Ishikawa (cell line): ENCODE results near the gene SLC66A1.

ENCODE experiments used
- CEBPB ChIP-seq: IDR thresholded peaks from 2 replicates; pipeline ENCODE4 v1.6.1; 2012
- CREB1 ChIP-seq: IDR thresholded peaks from 2 replicates; pipeline ENCODE4 v1.6.1; 2012; ENCODE audit warnings: low read depth
- EGR1 ChIP-seq: IDR thresholded peaks from 2 replicates; pipeline ENCODE4 v1.6.1; 2012
- EP300 ChIP-seq: IDR thresholded peaks from 2 replicates; pipeline ENCODE4 v1.6.1; 2012; ENCODE audit warnings: borderline replicate concordance
- FOXM1 ChIP-seq: IDR thresholded peaks from 2 replicates; pipeline ENCODE4 v1.6.1; 2012; ENCODE audit warnings: low read depth, borderline replicate concordance
- NFIC ChIP-seq: IDR thresholded peaks from 2 replicates; pipeline ENCODE4 v1.6.1; 2012
- RAD21 ChIP-seq: IDR thresholded peaks from 2 replicates; pipeline ENCODE4 v1.6.1; 2012; ENCODE audit warnings: low read depth
- TAF1 ChIP-seq: IDR thresholded peaks from 2 replicates; pipeline ENCODE4 v1.6.1; 2012; ENCODE audit warnings: low read depth, mild to moderate bottlenecking
- TCF12 ChIP-seq: IDR thresholded peaks from 2 replicates; pipeline ENCODE4 v1.6.1; 2012; ENCODE audit warnings: low read depth
- TEAD4 ChIP-seq: IDR thresholded peaks from 2 replicates; pipeline ENCODE4 v1.6.1; 2012
- YY1 ChIP-seq: IDR thresholded peaks from 2 replicates; pipeline ENCODE4 v1.6.1; 2012; ENCODE audit warnings: low read depth
- ZBTB7A ChIP-seq: IDR thresholded peaks from 2 replicates; pipeline ENCODE4 v1.6.1; 2012; ENCODE audit warnings: low read depth
- TF ChIP-seq, protein P1 (sequence below): IDR thresholded peaks from 2 replicates; pipeline ENCODE4 v1.6.1; 2012; ENCODE audit warnings: low read depth, mild to moderate bottlenecking
- TF ChIP-seq, protein P2 (sequence below): IDR thresholded peaks from 2 replicates; pipeline ENCODE4 v1.6.1; 2012
- TF ChIP-seq, protein P3 (sequence below): IDR thresholded peaks from 2 replicates; pipeline ENCODE4 v1.6.1; 2012

The SLC66A1 gene

DNA sequence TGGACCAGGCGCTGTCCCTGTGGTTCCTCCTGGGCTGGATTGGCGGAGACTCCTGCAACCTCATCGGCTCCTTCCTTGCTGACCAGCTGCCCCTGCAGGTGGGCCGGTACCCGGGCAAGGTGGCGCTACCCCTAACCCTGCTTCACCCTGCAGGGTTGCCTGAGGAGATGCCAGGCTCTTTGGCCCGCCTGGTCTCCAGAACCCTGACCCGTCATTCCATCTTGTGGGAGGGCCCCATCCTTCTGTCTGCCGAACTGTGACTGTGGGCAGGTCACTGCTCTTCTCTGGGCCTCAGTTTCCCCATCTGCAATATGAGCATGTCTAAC, 12.5 kb downstream of the SLC66A1 start:
- TF ChIP-seq FOXM1, result no peak
- TF ChIP-seq EGR1, result no peak
- TF ChIP-seq CEBPB, result no peak
- no peak for TF ChIP-seq EP300
- no peak for TF ChIP-seq TAF1
- TF ChIP-seq ZBTB7A, result no peak
- TF ChIP-seq YY1, result no peak
- TF ChIP-seq TCF12, result no peak
- no peak for TF ChIP-seq TEAD4
- TF ChIP-seq, protein P1, sequence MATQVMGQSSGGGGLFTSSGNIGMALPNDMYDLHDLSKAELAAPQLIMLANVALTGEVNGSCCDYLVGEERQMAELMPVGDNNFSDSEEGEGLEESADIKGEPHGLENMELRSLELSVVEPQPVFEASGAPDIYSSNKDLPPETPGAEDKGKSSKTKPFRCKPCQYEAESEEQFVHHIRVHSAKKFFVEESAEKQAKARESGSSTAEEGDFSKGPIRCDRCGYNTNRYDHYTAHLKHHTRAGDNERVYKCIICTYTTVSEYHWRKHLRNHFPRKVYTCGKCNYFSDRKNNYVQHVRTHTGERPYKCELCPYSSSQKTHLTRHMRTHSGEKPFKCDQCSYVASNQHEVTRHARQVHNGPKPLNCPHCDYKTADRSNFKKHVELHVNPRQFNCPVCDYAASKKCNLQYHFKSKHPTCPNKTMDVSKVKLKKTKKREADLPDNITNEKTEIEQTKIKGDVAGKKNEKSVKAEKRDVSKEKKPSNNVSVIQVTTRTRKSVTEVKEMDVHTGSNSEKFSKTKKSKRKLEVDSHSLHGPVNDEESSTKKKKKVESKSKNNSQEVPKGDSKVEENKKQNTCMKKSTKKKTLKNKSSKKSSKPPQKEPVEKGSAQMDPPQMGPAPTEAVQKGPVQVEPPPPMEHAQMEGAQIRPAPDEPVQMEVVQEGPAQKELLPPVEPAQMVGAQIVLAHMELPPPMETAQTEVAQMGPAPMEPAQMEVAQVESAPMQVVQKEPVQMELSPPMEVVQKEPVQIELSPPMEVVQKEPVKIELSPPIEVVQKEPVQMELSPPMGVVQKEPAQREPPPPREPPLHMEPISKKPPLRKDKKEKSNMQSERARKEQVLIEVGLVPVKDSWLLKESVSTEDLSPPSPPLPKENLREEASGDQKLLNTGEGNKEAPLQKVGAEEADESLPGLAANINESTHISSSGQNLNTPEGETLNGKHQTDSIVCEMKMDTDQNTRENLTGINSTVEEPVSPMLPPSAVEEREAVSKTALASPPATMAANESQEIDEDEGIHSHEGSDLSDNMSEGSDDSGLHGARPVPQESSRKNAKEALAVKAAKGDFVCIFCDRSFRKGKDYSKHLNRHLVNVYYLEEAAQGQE, result no peak

DNA sequence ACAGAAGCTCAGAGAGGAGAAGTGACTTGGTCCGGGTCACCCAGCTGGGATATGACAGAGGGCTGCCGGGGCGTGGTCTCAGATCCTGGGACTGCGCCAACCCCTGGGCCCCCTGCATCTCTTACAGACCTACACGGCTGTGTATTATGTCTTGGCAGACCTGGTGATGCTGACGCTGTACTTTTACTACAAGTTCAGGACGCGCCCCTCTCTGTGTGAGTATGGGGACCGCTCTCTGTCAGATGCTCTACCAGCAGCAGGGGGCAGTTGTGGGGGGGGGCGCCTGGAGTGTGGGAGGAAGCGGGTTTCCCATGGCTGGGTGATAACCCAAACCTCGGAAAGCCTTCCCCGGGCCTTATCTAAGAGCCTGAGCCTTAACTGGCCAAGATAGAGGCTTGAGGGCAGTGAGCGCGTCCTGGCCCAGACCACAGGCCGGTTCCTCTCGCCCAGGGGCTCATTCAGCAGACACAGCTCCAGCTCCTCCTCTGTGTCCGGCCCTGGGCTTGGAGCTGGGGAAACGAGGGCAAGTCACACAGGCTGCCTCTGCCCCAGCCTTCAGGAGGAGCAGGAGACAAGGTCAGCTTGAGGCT, 13.3 kb downstream of the SLC66A1 start:
- no peak for TF ChIP-seq NFIC
- no peak for TF ChIP-seq FOXM1
- no peak for TF ChIP-seq RAD21
- TF ChIP-seq ZBTB7A, result no peak
- TF ChIP-seq CEBPB, result no peak
- TF ChIP-seq EGR1, result no peak
- no peak for TF ChIP-seq TEAD4
- TF ChIP-seq, protein P2, sequence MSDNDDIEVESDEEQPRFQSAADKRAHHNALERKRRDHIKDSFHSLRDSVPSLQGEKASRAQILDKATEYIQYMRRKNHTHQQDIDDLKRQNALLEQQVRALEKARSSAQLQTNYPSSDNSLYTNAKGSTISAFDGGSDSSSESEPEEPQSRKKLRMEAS, result no peak
- TF ChIP-seq EP300, result no peak
- no peak for TF ChIP-seq YY1
- no peak for TF ChIP-seq CREB1
- no peak for TF ChIP-seq TCF12
- TF ChIP-seq, protein P3, sequence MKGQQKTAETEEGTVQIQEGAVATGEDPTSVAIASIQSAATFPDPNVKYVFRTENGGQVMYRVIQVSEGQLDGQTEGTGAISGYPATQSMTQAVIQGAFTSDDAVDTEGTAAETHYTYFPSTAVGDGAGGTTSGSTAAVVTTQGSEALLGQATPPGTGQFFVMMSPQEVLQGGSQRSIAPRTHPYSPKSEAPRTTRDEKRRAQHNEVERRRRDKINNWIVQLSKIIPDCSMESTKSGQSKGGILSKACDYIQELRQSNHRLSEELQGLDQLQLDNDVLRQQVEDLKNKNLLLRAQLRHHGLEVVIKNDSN, result no peak
- TF ChIP-seq TAF1, result no peak

DNA sequence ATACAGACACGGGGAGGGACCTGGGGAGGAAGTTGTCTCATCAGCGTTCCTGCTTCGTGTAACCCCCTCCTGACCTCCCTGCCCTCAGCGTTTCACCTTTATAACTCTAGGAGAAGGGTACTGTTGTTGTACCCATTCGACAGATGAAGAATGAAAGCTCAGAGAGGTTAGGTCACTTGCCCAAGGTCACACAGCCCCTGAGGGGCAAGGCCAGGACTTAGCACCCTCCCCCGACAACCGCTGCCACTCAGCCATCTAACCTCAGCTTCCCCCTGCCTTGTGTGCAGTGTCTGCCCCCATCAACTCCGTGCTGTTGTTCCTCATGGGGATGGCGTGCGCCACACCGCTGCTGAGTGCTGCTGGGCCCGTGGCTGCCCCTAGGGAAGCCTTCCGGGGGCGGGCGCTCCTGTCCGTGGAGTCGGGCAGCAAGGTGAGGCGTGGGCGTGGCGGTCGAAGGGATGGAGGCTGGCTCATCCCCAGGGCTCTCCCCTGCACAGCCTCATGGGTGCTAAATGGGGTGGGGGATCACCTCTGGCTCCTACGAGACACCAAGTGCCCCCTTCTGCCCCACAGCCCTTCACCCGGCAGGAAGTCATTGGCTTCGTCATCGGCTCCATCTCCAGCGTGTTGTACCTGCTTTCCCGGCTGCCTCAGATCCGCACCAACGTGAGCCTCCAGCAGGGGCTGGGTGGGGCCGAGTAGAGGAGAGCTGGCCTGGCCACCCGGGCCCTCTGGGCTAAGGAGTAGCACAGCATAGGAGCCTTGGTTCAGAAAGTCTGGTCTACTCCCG, 14.0 kb downstream of the SLC66A1 start:
- TF ChIP-seq, protein P2, result no peak
- no peak for TF ChIP-seq EGR1
- TF ChIP-seq, protein P1, result no peak
- no peak for TF ChIP-seq ZBTB7A
- TF ChIP-seq FOXM1, result no peak
- no peak for TF ChIP-seq RAD21
- TF ChIP-seq YY1, result no peak
- no peak for TF ChIP-seq TAF1
- TF ChIP-seq EP300, result no peak

DNA sequence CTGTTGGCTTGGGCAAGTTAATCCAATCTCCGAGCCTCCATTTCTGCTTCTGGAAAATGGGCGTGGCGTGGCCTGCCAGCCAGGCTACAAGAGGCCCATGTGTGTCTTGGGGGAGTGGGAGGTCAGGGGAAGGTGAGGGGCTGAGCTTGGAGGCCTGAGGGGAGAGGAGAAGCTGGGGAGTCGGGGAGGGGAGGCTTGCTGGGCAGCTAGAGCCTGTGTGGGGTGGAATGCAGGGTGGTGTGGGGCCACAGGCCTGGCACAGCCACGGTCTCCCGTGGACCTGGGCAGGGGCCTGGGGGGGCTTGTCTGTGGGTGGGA, 14.6 kb downstream of the SLC66A1 start:
- TF ChIP-seq EP300 (no peak), TAF1 (no peak), CREB1 (no peak), EGR1 (no peak), FOXM1 (no peak), RAD21 (no peak), ZBTB7A (no peak), CEBPB (no peak), NFIC (no peak), TCF12 (no peak), YY1 (no peak)
- TF ChIP-seq, protein P2, result no peak
- TF ChIP-seq, protein P3, result no peak
- TF ChIP-seq, protein P1, result no peak
